Measurements from ENCODE around the gene FAM229B.

FAM229B gene

GRCh38 chr6:112044196-112044595 lies 43.2 kb upstream of the FAM229B start:
- TF ChIP-seq SIN3A (IDR thresholded peaks at IDR 0.05; ENCODE audit: borderline replicate concordance, insufficient read depth, low read length) (no peak), POLR2AphosphoS5 (IDR thresholded peaks at IDR 0.05; ENCODE audit: low read depth, low read length) (no peak), FOXP2 (optimal IDR thresholded peaks at IDR 0.05; ENCODE audit: borderline replicate concordance, extremely low read depth, extremely low read length, insufficient read depth) (no peak), TAF1 (IDR thresholded peaks at IDR 0.05; ENCODE audit: borderline replicate concordance, insufficient read depth, low read length) (no peak), REST (IDR thresholded peaks at IDR 0.05; ENCODE audit: insufficient read depth in 1 of 2, low read depth in 2 of 2, low read length in 2 of 2) (no peak)

- TF ChIP-seq REST (IDR thresholded peaks at IDR 0.05; ENCODE audit: insufficient read depth in 1 of 2, low read depth in 2 of 2, low read length in 2 of 2): no peak
- TF ChIP-seq FOXP2 (optimal IDR thresholded peaks at IDR 0.05; ENCODE audit: borderline replicate concordance, extremely low read depth, extremely low read length, insufficient read depth): no peak
- TF ChIP-seq TAF1 (IDR thresholded peaks at IDR 0.05; ENCODE audit: borderline replicate concordance, insufficient read depth, low read length): no peak
- TF ChIP-seq POLR2AphosphoS5 (IDR thresholded peaks at IDR 0.05; ENCODE audit: low read depth, low read length): no peak
- no peak for TF ChIP-seq SIN3A (IDR thresholded peaks at IDR 0.05; ENCODE audit: borderline replicate concordance, insufficient read depth, low read length)
These were observed 42.5 kb upstream of the FAM229B start for GRCh38 chr6:112044856-112045255.

- TF ChIP-seq FOXP2 (optimal IDR thresholded peaks at IDR 0.05; ENCODE audit: borderline replicate concordance, extremely low read depth, extremely low read length, insufficient read depth): no peak
- no peak for TF ChIP-seq TAF1 (IDR thresholded peaks at IDR 0.05; ENCODE audit: borderline replicate concordance, insufficient read depth, low read length)
- no peak for TF ChIP-seq SIN3A (IDR thresholded peaks at IDR 0.05; ENCODE audit: borderline replicate concordance, insufficient read depth, low read length)
- no peak for TF ChIP-seq REST (IDR thresholded peaks at IDR 0.05; ENCODE audit: insufficient read depth in 1 of 2, low read depth in 2 of 2, low read length in 2 of 2)
- no peak for TF ChIP-seq POLR2AphosphoS5 (IDR thresholded peaks at IDR 0.05; ENCODE audit: low read depth, low read length)
These were observed 38.2 kb upstream of the FAM229B start for GRCh38 chr6:112049026-112049799.

GRCh38 chr6:112049996-112050395 lies 37.4 kb upstream of the FAM229B start:
- TF ChIP-seq SIN3A (IDR thresholded peaks at IDR 0.05; ENCODE audit: borderline replicate concordance, insufficient read depth, low read length): no peak
- no peak for TF ChIP-seq POLR2AphosphoS5 (IDR thresholded peaks at IDR 0.05; ENCODE audit: low read depth, low read length)
- TF ChIP-seq TAF1 (IDR thresholded peaks at IDR 0.05; ENCODE audit: borderline replicate concordance, insufficient read depth, low read length): no peak
- TF ChIP-seq REST (IDR thresholded peaks at IDR 0.05; ENCODE audit: insufficient read depth in 1 of 2, low read depth in 2 of 2, low read length in 2 of 2): no peak
- TF ChIP-seq FOXP2 (optimal IDR thresholded peaks at IDR 0.05; ENCODE audit: borderline replicate concordance, extremely low read depth, extremely low read length, insufficient read depth): no peak

Data from PFSK-1 (cell line).